Prostate gland (tissue), 2 donors: Measurements from ENCODE around the gene PSMB1. TPM values are rescaled to one million over a fixed set of nuclear protein-coding genes. Genes with fewer than 3 reads are reported as not detected.

Experiments used
- DNase-seq: peaks from one replicate; pipeline ENCODE4 v3.0.0-alpha.2; 2019; ENCODE audit warnings: low spot score
- H3K27ac ChIP-seq, 2 donors: fragments of 200-600 bp; sonication (generic); 2 replicates each; pipeline ENCODE4 v1.5.1; 2017 to 2019
- H3K27me3 ChIP-seq: fragments of 200-600 bp; sonication (generic); replicated peaks from 2 replicates; pipeline ENCODE4 v1.5.1; 2019; ENCODE audit not compliant: insufficient read depth
- H3K36me3 ChIP-seq, 2 donors: fragments of 200-600 bp; sonication (generic); 1 replicate in 1 of 2; 2 replicates in 1 of 2; pipeline versions ENCODE4 v1.5.1 to v1.8.1; 2017 to 2019
- H3K4me1 ChIP-seq: fragments of 200-600 bp; sonication (generic); replicated peaks from 2 replicates; pipeline ENCODE4 v1.5.1; 2019
- H3K4me3 ChIP-seq, 2 donors: fragments of 200-600 bp; sonication (generic); 2 replicates each; pipeline ENCODE4 v1.5.1; 2017 to 2019
- H3K9me3 ChIP-seq: fragments of 200-600 bp; sonication (generic); 2 replicates; pipeline ENCODE4 v1.5.1; 2017
- POLR2A ChIP-seq: fragments of 450-650 bp; IDR thresholded peaks from one replicate; pipeline ENCODE4 v1.6.1; 2016; ENCODE audit warnings: antibody characterized with exemption, mild to moderate bottlenecking
- POLR2AphosphoS5 ChIP-seq: sonication (generic); formaldehyde crosslinking; IDR thresholded peaks from one replicate; pipeline ENCODE4 v1.6.1; 2017; ENCODE audit warnings: antibody characterized with exemption
- WGBS: methylation state at CpG from one replicate; pipeline ENCODE4 v1.1.5; 2018; 5-methylcytosine and 5-hydroxymethylcytosine counted together
- intact Hi-C: fragments of 100-400 bp; cut with DNase I; formaldehyde crosslinking; loops from one replicate; pipeline ENCODE4 v1.14.2; 2022
- total RNA-seq, 2 donors: library from RNA; depleted of rRNA; stranded (reverse); fragments of >200 nt; gene quantifications; one replicate each; pipeline ENCODE4 v1.1.0, GENCODE V29; 2016
- TF ChIP-seq, protein P1 (sequence below), 4 experiments: fragments of 200-600 bp in 2 of 4; fragments of 450-650 bp in 2 of 4; sonication (generic) in 2 of 4; IDR thresholded peaks; 1 replicate in 3 of 4; 2 replicates in 1 of 4; pipeline ENCODE4 v1.5.1; 2016 to 2019; ENCODE audit warnings: antibody characterized with exemption in 4 of 4, mild to moderate bottlenecking in 2 of 4, moderate library complexity in 2 of 4

PSMB1 gene
- total RNA-seq, 2 donors from 2014 or later: 188 to 234 TPM

DNA sequence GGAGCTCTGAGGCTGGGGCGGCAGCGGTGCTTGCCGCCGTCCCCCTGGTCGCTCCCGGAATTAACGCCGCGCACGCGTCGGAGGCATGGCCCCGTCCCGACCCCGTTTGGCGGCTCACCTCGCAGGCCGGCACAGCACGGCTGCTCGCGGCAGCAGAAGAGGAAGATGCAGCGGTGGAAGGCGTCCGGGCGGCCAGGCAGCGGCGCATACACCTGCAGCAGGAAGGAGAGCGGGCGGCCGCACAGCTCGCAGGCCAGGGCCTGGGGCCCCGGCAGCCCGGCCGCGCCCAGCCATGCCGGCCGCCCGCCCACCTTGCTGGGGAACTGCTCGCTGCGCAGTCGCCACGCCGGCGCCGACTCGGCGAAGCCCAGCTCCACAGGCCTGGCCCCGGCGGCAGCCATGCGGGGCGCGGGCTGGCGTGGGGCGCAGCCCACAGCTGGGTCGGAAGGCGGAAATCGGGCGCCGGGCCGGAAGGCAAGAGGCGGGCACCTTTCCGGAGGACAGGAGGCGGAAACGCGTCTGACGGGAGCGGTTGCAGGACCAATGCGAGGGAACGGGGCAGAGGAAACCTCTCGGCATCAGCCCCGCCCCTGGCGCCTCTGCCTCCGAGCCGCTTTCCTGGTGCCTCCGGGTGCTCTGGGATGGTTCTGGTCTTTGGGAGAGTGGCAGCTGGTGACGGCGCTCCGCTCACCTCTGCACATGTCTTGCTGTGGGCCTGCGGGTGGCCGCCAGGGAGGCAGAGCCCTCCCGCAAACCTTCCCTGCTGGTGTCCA lies 31.3 kb upstream of the PSMB1 start, which contains the start of gene PDCD2:
Gene PDCD2, minus strand, starts transcription at position 457 of the 773 bp plus-strand sequence. Its CDS starts 56 bp downstream, at position 401.
- TF ChIP-seq, protein P1, sequence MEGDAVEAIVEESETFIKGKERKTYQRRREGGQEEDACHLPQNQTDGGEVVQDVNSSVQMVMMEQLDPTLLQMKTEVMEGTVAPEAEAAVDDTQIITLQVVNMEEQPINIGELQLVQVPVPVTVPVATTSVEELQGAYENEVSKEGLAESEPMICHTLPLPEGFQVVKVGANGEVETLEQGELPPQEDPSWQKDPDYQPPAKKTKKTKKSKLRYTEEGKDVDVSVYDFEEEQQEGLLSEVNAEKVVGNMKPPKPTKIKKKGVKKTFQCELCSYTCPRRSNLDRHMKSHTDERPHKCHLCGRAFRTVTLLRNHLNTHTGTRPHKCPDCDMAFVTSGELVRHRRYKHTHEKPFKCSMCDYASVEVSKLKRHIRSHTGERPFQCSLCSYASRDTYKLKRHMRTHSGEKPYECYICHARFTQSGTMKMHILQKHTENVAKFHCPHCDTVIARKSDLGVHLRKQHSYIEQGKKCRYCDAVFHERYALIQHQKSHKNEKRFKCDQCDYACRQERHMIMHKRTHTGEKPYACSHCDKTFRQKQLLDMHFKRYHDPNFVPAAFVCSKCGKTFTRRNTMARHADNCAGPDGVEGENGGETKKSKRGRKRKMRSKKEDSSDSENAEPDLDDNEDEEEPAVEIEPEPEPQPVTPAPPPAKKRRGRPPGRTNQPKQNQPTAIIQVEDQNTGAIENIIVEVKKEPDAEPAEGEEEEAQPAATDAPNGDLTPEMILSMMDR (IDR thresholded peaks at IDR 0.05): peak in 2 of 4 experiments; percentile 2 to 13
- peak; percentile 22 for TF ChIP-seq POLR2A
- peak; percentile 92 for TF ChIP-seq POLR2AphosphoS5
- Histone ChIP-seq H3K27ac (peak within 1 kb of the TSS; percentile 76 to 85), H3K9me3 (no peaks in the 10 kb centered on the region), H3K27me3 (no peaks in the 10 kb centered on the region), H3K4me3 (peak within 1 kb of the TSS; percentile 79 to 92), H3K36me3 (no peaks in the 10 kb centered on the region), H3K4me1 (no peaks in the 10 kb centered on the region)
- WGBS: under 1% methylated on average over 78 of the region's 81 CpGs
- peak; percentile 91 for DNase-seq
- intact Hi-C loops: no loop called here

DNA sequence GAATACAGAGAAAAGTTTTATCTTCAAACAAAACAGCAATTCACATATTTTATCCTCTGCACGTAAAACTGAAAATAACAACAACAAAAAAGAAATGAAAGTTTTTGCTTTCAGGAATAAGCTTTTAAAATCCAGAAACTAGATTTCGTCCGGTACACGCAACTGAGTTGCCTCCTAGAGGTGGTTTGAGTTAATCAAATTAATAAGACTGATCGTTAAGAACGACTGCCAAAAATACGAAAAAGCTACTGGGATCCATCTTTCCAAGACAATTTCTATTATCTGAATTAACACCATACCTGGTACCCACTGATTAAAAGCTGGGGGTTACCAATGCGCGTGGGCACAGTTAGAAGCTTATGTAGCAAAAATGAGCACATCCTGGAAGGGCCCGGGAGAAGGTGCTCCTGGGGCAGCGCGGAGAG lies 30.7 kb upstream of the PSMB1 start:
- H3K4me1 ChIP-seq: no peaks in the 10 kb centered on the region
- intact Hi-C loops: no loop called here
- under 1% methylated on average over 12 of the region's 12 CpGs for WGBS
- peak overlapping the region; percentile 76 to 85 for H3K27ac ChIP-seq
- peak overlapping the region; percentile 79 to 92 for H3K4me3 ChIP-seq
- H3K27me3 ChIP-seq: no peaks in the 10 kb centered on the region
- TF ChIP-seq, protein P1 (IDR thresholded peaks at IDR 0.05): no peak
- TF ChIP-seq POLR2AphosphoS5 (no peak), POLR2A (no peak)
- H3K36me3 ChIP-seq: no peaks in the 10 kb centered on the region
- DNase-seq: no peak
- no peaks in the 10 kb centered on the region for H3K9me3 ChIP-seq

DNA sequence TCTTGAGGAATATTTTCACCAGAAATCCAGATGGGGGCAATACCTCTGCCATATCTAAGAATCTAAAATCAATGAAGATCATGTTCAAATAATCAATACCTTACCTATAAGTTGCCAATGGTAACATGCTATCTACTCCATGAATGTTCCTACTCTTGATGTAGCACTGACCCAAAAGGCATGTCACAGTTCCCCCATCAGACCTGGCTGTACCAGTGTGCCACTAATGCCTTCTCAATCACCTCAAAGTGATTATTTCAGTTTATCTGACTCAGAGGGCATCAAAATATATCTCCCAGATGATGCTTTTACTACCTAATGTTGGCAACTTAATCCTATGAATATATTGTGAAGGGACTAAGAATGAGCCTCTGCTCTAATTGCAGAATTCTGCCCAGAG lies 25.8 kb upstream of the PSMB1 start:
- intact Hi-C loops: no loop called here
- Histone ChIP-seq H3K4me3 (no peak overlapping the region), H3K27me3 (no peaks in the 10 kb centered on the region), H3K27ac (no peak overlapping the region), H3K36me3 (no peaks in the 10 kb centered on the region), H3K4me1 (no peaks in the 10 kb centered on the region), H3K9me3 (no peaks in the 10 kb centered on the region)
- TF ChIP-seq POLR2A: no peak
- TF ChIP-seq, protein P1 (IDR thresholded peaks at IDR 0.05): no peak
- no peak for TF ChIP-seq POLR2AphosphoS5
- DNase-seq: no peak

DNA sequence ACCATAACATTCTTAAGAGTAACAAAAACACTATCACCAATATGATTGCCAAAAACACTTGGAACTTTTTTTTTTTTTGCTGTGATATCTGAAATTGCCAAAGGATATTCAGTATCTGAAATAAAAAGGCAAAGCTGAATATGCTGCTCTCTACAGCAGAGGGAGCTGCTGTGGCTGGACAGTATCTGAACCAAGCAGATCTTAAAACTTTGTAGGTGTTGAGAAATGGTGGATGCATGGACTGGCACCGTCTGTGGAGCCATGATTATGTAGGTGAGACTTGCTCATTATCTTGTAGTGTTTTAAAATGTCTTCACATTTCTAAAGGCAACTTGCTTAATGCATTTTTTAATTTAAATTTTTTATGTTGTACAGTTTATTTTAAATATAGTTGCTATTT lies 22.1 kb upstream of the PSMB1 start:
- no peak overlapping the region for H3K27ac ChIP-seq
- no peaks in the 10 kb centered on the region for H3K27me3 ChIP-seq
- no peaks in the 10 kb centered on the region for H3K36me3 ChIP-seq
- intact Hi-C loops: no loop called here
- WGBS: 78% methylated on average over 1 of the region's 1 CpG
- no peak for DNase-seq
- H3K4me3 ChIP-seq: no peak overlapping the region
- no peaks in the 10 kb centered on the region for H3K4me1 ChIP-seq
- H3K9me3 ChIP-seq: no peaks in the 10 kb centered on the region
- TF ChIP-seq, protein P1 (IDR thresholded peaks at IDR 0.05): no peak
- TF ChIP-seq POLR2A (no peak), POLR2AphosphoS5 (no peak)
